ENCODE data around the gene NSUN4. TPM values are rescaled to one million over a fixed set of nuclear protein-coding genes. Genes with fewer than 3 reads are reported as not detected.

NSUN4 gene
- total and polyA plus RNA-seq, 2 of the 13 experiments (the other 11 are each of a cell fraction or from before 2014, with no cell fraction given) = 21.5 to 23.5 TPM

GRCh38 chr1:46340404-46341221, at the start of gene NSUN4 (continued):
- 0 out of 2 replicates have a peak, but pooled peaks have one; percentile 70 for TF ChIP-seq FIP1L1 (IDR thresholded peaks at IDR 0.05; ENCODE audit: borderline replicate concordance, insufficient read depth, low read depth, low read length)
- no peak for TF ChIP-seq NFRKB (IDR thresholded peaks at IDR 0.05)
- TF ChIP-seq PHF21A (CRISPR knock-in tag; IDR thresholded peaks at IDR 0.05) = no peak; the same call in 1 of the 2 replicates
- TF ChIP-seq ZNF329 (CRISPR knock-in tag; IDR thresholded peaks at IDR 0.05; ENCODE audit: low read depth) = no peak; the same call in 1 of the 2 replicates
- TF ChIP-seq ZNF446 (CRISPR knock-in tag; IDR thresholded peaks at IDR 0.05) = no peak
- 0 out of 2 replicates have a peak, but pooled peaks have one; percentile 24 for TF ChIP-seq ZBTB34 (CRISPR knock-in tag; IDR thresholded peaks at IDR 0.05)
- TF ChIP-seq ZHX1 (CRISPR knock-in tag; IDR thresholded peaks at IDR 0.05; ENCODE audit: low read depth) = peak; percentile 98
- TF ChIP-seq POLR2AphosphoS5 (IDR thresholded peaks at IDR 0.05; ENCODE audit: low read depth, low read length) = peak; percentile 93
- no peak for TF ChIP-seq HOXA7 (CRISPR knock-in tag; IDR thresholded peaks at IDR 0.05)
- TF ChIP-seq, protein P1, sequence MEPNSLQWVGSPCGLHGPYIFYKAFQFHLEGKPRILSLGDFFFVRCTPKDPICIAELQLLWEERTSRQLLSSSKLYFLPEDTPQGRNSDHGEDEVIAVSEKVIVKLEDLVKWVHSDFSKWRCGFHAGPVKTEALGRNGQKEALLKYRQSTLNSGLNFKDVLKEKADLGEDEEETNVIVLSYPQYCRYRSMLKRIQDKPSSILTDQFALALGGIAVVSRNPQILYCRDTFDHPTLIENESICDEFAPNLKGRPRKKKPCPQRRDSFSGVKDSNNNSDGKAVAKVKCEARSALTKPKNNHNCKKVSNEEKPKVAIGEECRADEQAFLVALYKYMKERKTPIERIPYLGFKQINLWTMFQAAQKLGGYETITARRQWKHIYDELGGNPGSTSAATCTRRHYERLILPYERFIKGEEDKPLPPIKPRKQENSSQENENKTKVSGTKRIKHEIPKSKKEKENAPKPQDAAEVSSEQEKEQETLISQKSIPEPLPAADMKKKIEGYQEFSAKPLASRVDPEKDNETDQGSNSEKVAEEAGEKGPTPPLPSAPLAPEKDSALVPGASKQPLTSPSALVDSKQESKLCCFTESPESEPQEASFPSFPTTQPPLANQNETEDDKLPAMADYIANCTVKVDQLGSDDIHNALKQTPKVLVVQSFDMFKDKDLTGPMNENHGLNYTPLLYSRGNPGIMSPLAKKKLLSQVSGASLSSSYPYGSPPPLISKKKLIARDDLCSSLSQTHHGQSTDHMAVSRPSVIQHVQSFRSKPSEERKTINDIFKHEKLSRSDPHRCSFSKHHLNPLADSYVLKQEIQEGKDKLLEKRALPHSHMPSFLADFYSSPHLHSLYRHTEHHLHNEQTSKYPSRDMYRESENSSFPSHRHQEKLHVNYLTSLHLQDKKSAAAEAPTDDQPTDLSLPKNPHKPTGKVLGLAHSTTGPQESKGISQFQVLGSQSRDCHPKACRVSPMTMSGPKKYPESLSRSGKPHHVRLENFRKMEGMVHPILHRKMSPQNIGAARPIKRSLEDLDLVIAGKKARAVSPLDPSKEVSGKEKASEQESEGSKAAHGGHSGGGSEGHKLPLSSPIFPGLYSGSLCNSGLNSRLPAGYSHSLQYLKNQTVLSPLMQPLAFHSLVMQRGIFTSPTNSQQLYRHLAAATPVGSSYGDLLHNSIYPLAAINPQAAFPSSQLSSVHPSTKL (CRISPR knock-in tag; IDR thresholded peaks at IDR 0.05) = peak; percentile 73
- no peak for TF ChIP-seq MATR3 (CRISPR knock-in tag; IDR thresholded peaks at IDR 0.05)
- TF ChIP-seq POGZ (CRISPR knock-in tag; IDR thresholded peaks at IDR 0.05) = no peak; the same call in 1 of the 2 replicates
- TF ChIP-seq ZNF839 (CRISPR knock-in tag; IDR thresholded peaks at IDR 0.05; ENCODE audit: borderline replicate concordance) = peak; percentile 30; the same call in 1 of the 2 replicates
- TF ChIP-seq SETDB1 (CRISPR knock-in tag; IDR thresholded peaks at IDR 0.05; ENCODE audit: borderline replicate concordance) = no peak
- no peak for TF ChIP-seq ZNF772 (CRISPR knock-in tag; IDR thresholded peaks at IDR 0.05)
- peak; percentile 19; the same call in 1 of the 2 replicates for TF ChIP-seq NR0B2 (CRISPR knock-in tag; IDR thresholded peaks at IDR 0.05)
- TF ChIP-seq ZXDC (CRISPR knock-in tag; IDR thresholded peaks at IDR 0.05) = no peak

Measured in HepG2 (cell line).